HuH-7.5 (cell line): ENCODE results near the gene HPDL.
"Not testable (repeated sequence)": the region's sequence is repeated elsewhere in the genome, so short reads cannot be mapped to it uniquely, and the experiment has no call there.

ENCODE experiments used
- DNase-seq: peaks from one replicate; pipeline ENCODE4 v3.0.0; 2011; ENCODE audit warnings: low spot score

The HPDL gene

GRCh38 chr1:45351508-45351907 is 24.8 kb downstream of the HPDL start:
- DNase-seq, result no peak

- DNase-seq, result no peak
Observed at GRCh38 chr1:45353685-45354084, 27.0 kb downstream of the HPDL start.

- no peak for DNase-seq
Observed at GRCh38 chr1:45354838-45355237, 28.1 kb downstream of the HPDL start.

GRCh38 chr1:45355683-45356082 is 29.0 kb downstream of the HPDL start:
- no peak for DNase-seq

GRCh38 chr1:45356186-45356585 is 29.5 kb downstream of the HPDL start:
- DNase-seq, result no peak

- no peak for DNase-seq
Observed at GRCh38 chr1:45359882-45360513, 33.3 kb downstream of the HPDL start.

GRCh38 chr1:45360981-45361380 is 34.3 kb downstream of the HPDL start:
- not testable (repeated sequence) for DNase-seq

- no peak for DNase-seq
Observed at GRCh38 chr1:45364294-45364693, 37.6 kb downstream of the HPDL start.

- DNase-seq, result no peak
Observed at GRCh38 chr1:45365051-45365450, 38.4 kb downstream of the HPDL start.

- no peak for DNase-seq
Observed at GRCh38 chr1:45370575-45370974, 43.9 kb downstream of the HPDL start.

- DNase-seq, result no peak
Observed at GRCh38 chr1:45373573-45373972, 46.9 kb downstream of the HPDL start.

- no peak for DNase-seq
Observed at GRCh38 chr1:45375104-45376090, 48.7 kb downstream of the HPDL start.

GRCh38 chr1:45378184-45378583 is 51.5 kb downstream of the HPDL start:
- DNase-seq, result no peak
